Measurements from ENCODE around the gene CYP51A1.
"Not testable (repeated sequence)": the region's sequence is repeated elsewhere in the genome, so short reads cannot be mapped to it uniquely, and the experiment has no call there.

CYP51A1 gene

DNA sequence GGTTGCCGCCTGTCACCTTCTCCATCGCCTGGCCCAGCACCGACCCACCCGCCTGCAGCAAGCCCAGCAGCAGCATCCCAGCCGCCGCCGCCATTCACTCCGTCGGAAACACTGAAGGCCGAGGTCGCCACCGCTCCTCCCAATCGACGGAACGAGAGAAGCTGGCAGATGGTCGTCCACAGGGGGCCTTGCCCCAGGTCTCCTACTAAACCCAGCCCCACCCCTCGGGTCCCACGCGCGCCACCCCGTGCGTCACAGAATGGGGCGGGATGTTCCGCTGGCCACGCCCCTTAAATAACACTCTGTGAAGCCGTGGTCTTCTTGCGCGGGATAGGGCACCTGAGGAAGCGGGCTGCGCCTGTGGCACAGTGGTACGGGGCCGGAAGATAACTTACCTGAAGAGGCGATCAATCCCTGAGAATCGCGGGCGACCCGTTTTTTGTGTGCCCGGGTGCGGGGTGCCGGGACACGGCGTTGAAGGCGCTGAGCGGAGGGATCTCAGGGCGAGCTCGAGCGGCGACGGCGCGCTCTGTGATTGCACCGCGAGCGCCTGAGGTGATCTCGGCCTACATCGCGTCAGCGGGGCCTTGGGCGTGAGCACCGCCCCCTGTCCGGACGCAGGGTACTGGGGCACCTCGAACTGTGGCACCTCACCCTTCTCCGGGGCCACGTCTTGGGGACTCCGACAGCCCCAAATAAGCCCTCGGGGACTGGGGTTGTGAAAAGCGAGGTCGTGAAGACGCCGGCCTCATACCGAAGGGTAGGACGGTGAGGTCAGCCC is at the start of gene CYP51A1:
TSS of gene CYP51A1 (minus strand) at position 207 of the 781 bp plus-strand sequence. CDS start at position 94, 113 bp downstream.
- DNase-seq: peak; percentile 94

DNA sequence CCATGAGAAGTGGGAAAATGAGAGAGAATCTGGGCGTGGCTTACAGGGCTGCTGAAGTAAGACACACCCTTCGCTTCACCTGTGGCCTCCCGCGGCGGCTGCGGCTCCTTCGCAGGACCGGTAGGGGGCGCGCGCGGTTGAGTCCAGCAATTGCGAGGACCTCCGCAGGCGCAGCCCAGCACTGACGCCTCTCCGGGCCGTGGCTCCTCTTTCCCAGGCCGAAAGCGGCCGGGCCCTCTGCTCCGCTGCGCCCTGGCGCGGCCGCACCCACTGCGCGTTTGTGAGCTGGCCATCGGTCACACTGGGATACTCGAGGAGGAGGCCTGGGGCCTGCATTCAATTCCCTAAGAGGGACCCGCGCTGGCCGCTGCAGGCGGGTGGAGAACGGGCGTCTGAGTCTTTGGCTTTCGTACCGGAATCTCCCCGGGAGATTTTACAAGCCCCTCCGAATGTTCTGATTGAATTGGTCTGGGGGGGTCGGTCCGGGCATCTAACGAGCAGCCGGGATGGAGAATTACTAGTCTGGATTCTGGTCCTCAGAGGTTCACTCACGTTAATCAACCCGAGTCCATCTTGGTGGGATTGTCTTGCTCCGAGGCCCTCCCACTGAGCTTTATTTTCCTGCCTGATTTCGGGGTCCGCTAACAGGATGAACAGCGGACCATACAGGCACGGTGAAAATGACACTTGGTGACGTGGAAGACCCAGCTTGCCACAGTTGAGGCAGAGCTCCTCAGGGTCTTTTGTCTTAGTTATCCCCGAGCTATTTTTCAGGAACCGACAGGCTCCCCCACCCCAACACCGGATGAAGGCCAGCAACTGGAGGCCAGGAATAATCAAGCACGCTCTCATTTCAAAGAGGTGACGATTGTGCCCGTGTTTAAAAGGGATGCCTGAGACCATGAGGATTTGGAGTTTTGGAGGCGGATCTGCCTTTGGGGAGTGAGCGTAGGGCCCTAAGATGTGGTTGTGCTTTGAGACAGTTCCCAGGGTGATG is 44.9 kb upstream of the CYP51A1 start, which contains the start of gene LRRD1:
TSS of gene LRRD1 (minus strand) at position 215 of the 997 bp plus-strand sequence. CDS start 13,940 bp downstream, outside the sequence.
- peak; percentile 91 for DNase-seq

DNA sequence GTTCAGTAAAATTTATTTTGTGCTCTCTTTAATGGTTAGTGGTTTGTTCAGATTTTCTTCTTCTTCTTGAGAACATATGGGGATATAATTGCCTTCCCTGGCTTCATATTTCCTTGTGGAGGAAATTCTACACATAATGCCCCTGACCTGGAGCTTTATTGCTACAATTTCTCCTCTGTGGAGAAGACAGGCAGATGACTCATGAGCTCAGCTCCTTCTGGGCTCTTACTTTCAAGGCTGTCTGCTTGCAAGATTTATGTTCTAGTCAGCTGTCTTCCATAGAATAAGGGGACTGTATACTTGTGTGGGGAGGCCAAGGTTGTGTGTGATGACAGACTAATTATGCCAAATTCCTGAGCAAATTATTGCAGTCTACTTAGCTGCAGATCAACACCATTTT is 43.1 kb upstream of the CYP51A1 start:
- DNase-seq: no peak

DNA sequence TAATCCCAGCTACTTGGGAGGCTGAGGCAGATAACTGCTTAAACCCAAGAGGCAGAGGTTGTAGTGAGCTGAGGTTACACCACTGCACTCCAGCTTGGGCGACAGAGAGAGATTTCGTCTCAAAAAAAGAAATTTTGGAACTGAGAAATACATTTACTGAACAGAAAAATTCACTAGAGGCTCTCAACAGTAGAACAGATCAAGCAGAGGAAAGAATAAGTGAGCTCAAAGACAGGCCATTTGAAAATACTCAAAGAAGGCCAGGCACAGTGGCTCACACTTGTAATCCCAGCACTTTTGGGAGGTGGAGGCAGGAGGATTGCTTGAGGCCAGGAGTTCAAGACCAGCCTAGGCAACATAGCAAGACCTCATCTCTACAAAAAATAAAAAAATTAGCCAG is 35.3 kb upstream of the CYP51A1 start:
- not testable (repeated sequence) for DNase-seq

DNA sequence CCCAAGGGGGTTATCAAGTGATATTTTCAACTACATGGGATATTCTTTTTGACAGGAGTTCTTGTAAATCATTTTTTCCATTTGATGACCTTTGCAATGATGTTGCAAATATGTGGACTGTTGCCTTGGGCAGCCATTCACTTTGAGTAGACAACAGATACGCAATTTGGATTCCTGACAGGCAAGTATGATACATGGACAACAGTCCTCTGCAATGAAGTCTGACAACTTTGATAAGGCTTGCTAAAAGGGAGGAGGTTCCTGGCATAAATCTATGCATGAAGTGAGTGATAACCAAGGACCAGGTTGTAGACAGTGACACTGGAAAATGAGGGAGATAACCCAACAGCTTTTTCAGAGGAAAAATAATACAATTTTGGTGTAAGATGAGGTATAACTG is 27.0 kb upstream of the CYP51A1 start:
- DNase-seq: no peak

DNA sequence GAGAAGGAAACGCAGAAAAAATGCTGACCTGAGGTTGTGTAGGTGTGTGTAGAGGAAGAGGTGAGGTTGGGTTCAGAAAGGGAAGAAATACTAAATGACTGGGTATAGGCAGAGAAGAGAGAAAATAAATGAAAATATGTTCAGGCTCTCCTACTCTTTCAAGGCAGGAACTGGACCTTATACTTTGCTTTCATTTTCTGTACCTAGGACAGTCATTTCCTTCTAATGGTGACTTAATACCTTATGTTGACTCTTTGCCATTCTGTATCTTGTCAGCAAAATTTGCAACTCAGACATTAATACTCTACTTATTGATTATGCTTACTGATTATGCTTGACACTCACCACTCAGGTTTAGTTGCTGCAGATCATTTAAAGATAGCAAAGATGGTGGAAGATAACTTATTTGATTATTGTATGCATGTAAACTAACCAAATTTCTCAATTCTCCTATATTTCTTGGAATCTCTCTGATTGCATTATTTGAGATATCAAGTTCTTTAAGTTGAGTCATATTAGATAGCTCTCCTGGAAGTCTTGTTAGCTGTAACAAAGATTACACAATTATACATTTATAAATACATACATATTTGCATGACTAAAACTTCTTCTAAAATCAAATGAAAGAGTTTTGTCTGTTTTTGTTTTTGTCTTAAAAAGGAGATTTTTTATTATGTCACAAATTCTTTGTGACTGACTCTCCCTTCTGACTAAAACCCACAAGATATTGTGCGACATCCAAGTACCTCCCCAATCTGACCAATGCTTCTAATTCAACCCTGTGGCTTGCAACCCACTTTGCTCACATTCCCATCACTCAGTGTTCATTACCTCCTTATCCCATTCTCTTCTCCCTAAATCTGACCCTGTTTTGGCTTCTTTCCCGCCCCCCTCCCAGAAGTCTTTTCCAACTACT is 24.6 kb upstream of the CYP51A1 start:
- DNase-seq: no peak

DNA sequence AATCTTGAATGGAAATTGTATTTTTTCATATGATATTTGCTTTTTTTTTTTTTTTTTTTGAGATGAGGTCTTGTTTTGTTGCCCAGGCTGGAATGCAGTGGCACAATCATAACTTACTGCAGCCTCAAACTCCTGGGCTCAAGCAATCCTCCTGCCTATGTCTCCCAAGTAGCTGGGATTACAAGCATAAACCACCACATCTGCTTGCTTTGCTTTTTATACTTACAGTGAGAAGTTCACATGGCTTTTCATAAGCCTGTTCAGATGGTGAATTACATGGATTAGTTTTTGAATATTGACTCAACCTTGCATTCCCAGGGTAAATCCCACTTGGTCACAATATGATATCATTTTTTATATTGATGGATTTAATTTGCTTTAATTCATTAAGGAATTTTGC is 22.7 kb upstream of the CYP51A1 start:
- no peak for DNase-seq

DNA sequence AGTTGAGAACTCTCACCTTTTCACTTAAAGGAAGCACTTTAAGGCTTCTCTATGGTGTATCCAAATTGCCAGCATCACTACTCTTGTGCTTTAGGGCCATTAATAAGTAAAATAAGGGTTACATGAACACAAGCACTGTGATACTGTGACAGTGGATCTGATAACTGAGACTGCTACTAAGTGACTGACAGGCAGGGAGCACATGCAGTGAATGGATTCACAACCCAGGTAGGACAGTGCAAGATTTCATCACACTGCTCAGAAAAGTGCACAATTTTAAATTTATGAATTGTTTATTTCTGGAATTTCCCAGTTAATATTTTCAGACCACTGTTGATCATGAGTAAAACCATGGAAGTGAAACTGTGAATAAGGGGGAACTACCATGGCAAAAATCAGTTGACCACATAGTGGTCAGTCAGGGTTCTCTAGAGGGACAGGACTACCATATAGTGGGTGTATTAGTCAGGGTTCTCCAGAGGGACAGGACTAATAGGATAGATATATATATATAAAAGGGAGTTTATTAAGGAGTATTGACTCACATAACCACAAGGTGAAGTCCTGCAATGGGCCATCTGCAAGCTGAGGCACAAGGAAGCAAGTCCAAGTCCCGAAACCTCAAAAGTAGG is 20.9 kb upstream of the CYP51A1 start:
- DNase-seq: no peak

DNA sequence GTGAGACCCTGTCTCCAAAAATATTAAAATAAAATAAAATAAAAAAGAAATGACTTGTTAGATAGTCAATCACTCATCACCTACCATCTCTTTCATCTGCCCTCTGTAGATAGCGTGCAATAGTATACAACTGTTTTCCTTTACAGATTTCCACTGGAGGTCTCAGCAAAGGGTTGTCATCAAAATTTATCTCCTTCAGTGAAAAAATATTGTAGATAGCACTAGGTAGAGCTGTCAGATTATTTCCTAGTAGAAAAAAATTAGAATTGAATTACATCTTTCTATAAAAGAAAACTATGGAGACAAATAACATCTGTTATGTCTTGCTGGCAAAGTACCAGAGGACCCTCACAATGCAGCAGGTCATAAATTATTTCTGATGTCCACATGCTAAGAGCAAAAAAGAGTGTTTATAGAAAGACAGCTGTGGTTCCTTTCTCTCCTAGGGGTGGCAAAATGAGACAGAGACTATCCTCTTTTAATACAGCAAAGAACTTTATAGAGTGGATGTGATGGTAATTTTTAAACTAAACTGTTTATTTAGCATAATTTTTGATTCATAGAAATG is 16.3 kb upstream of the CYP51A1 start:
- DNase-seq: no peak

DNA sequence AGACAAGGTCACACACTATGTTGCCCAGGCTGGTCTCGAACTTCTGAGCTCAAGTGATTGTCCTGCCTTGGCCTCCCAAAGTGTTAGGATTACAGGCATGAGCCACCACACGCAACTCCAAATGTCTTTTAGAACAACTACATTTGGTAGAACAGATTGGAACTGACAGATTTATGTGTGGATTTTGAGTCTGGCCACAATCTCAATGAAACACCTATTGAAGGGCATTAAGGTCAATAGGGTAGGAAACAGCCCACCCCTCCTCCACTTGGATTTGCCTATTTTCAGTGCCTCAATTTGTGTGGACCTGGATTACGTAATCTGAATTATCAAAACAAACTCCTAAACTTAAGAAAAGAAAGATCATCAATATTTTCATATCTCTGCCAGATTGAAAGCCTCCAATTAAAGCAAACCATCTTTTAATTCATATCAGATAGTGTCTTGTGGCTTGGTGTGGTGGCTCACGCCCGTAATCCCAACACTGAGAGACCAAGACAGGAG is 15.5 kb upstream of the CYP51A1 start:
- no peak for DNase-seq

DNA sequence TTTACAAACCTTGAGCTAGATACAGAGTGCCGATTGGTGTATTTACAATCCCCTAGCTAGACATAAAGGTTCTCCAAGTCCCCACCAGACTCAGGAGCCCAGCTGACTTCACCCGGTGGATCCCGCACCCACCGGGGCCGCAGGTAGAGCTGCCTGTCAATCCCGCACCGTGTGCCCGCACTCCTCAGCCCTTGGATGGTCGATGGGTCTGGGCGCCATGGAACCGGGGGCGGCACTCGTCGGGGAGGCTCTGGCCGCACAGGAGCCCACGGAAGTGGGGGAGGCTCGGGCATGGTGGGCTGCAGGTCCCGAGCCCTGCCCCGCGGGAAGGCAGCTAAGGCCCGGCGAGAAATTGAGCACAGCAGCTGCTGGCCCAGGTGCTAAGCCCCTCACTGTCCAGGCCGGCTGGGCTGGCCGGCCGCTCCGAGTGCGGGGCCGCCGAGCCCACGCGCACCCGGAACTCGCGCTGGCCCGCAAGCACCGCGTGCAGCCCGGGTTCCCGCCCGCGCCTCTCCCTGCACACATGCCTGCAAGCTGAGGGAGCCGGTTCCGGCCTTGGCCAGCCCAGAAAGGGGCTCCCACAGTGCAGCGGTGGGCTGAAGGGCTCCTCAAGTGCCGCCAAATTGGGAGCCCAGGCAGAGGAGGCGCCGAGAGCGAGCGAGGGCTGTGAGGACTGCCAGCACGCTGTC is 9.1 kb upstream of the CYP51A1 start:
- DNase-seq: not testable (repeated sequence)

DNA sequence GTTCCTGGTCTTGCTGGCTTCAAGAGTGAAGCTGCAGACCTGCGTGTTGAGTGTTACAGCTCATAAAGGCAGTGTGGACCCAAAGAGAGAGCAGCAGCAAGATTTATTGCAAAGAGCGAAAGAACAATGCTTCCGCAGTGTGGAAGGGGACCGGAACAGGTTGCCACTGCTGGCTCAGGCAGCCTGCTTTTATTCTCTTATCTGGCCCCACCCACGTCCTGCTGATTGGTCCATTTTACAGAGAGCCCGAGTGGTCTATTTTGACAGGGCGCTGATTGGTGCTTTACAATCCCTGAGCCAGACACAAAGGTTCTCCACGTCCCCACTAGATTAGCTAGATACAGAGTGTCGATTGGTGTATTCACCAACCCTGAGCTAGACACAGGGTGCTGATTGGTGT is 8.5 kb upstream of the CYP51A1 start:
- not testable (repeated sequence) for DNase-seq

DNA sequence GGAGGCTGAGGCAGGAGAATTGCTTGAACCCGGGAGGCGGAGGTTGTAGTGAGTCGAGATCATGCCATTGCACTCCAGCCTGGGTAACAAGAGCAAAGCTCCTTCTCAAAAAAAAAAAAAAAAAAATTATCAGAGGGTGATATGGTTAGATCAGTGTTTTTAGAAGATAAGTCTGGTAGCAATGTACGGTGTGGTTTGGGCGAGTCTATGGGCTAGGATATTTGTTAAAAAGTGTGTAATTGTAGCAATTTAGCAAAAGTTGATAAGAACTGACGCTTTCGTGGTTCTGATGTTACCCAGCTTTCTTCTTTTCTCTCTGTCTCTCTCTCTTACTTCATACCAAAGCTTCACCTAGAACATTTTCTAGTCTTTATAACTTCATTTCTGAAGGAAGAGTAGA is 6.9 kb upstream of the CYP51A1 start:
- no peak for DNase-seq

DNA sequence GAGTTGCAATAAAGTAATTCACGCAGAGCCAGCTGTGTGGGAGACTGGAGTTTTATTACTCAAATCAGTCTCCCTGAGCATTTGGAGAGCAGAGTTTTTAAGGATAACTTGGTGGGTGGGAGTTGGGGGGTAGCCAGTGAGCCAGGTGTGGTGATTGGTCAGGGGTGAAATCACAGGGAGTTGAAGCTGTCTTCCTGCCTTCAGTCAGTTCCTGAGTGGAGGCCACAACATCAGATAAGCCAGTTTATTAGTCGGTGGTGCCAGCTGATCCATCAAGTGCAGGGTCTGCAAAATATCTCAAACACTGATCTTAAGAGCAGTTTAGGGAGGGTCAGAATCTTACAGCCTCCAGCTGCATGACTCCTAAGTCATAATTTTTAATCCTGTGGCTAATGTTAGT is 3.3 kb upstream of the CYP51A1 start:
- no peak for DNase-seq

DNA sequence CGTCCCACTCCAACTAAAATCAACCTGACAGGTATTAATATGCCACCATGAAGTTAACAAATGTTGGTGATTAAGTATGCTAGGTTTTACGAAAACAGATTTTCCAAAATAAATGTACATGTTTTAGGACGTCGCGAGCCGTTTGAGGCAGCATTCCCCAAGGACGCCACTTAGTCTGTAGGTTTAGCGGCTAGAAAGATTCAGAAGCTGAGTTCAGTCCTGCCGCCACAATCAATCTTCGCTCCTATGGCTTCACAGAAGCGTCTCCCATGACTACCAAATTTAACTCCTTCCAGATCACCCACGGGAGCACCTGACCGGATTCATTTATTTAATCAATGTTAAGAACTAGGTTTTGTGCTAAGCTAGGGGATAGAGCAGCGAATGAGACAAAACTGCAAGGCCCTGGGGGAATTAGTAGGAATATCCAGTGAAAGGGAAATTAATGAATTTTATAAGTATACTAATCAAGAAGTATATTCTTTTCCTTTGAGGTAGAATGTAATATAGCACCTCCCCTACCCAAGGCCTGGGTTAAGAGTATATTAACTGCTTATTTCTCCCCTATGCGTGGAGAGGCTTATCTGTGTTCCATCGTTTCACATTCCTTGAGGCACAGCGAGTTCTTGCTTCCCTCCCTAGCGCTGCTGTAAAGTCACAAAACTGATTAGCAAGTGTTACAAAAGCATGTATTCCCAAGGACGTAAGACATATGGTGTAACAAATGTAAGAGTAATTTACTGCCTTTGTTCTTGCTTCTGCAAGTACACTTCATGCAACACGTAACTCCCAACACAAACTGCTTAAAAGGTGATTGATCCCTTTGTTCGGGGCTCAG is 994 bp upstream of the CYP51A1 start:
- no peak for DNase-seq

DNA sequence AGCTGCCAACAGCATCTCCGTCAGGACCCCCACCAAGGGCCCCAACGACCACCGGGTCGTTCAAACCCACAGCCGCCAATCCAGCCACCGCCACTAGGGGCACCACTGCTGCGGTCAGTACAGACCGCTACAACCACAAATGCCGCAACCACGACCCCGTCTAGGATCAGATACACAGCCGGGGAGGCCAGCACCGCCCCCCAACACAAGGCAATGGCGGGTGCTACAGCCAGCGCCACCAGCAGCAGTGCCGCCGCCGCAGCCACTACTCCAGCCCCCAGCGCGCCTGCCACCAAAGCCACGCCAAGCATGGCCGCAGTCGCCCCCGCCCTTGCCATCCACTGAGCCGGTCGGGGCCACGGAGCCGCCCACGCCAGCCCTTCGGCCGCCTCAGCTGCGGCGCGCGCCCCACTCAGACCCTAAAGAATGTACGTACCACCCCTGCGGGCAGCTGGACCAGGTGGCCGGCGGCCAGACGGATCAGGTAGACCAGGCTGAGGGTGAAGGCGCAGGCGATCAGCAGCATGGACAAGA is 473 bp downstream of the CYP51A1 start:
- peak; percentile 63 for DNase-seq

DNA sequence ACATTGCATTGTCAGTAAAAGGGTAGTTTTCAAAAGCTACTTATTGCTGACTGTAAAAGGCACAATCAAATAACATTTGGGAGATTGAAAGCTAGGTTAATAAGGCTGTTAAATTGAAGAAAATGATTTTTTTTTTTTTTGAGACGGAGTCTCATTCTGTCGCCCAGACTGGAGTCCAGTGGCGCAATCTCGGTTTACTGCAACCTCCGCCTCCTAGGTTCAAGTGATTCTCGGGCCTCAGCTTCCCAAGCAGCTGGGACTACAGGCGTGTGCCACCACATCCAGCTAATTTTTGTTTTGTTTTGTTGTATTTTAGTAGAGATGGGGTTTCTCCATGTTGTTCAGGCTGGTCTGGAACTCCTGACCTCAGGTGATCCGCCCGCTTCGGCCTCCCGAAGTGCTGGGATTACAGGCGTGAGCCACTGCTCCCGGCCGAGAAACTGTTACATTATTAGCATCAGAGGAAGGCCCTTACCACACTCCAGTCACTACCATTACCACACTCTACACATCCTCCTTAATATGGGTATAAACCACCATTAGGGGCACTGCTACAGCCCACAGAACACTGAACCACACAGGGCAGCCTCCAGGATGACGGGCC is 1.0 kb downstream of the CYP51A1 start:
- no peak for DNase-seq

DNA sequence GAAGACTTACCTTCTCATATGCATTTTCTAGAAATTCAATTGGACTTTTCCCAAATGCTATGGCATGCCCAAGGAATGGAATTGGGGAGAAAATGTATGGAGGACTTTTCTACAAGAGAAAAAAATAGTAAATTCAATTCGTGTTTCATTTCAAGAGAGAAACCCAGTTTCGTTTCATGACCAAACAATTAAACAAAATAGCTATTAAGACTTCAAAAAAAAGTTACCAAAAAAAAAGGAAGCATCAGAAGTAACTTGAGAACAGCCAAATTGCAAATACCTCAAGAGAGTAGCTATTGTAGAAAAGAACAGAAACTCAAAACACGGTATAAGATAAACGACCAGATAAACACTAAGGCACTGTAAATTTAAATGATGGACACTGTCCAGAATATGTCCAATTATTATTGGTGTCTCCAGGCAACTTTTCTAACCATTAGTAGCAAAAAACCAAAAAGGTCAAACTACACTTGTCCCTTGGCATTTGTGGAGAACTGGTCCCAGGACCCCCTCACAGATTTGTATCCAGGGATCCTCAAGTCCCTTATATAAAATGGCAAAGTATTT is 2.4 kb downstream of the CYP51A1 start:
- DNase-seq: no peak

DNA sequence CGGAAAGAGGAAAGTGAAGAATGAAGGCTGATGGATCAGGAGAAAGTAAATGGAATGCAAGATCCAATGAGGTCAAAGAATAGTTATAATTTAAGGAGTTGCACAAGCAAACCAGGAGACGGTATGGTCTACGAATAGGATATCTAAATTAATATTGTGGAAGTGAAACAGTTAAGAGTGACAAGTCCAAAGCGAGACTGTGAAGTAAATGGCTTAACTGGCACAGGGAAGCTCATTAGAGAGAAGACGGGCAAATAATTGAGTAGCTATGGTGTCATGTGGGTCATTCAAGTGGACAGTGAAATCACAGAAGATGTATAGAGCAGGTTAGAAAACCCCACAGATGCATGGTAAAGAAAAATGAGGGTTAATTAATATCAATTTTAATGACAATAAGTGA is 3.2 kb downstream of the CYP51A1 start:
- DNase-seq: no peak

Data from activated naive CD4-positive, alpha-beta T cell treated with Interleukin-2 at 50 U/mL for 16 hours (primary cell).